Adrenal gland (tissue), 12 donors: ENCODE measurements around the gene CD247. TPM values are rescaled to one million over a fixed set of nuclear protein-coding genes. Genes with fewer than 3 reads are reported as not detected.

Experiments
- DNase-seq, 7 donors: peaks; one replicate each; pipeline ENCODE4 v3.0.0-alpha.2; 2019 to 2020
- H3K27ac ChIP-seq, 5 donors: fragments of 200-600 bp; sonication (generic) in 4 of 5; 1 replicate in 3 of 5; 2 replicates in 2 of 5; pipeline versions ENCODE4 v1.5.1 to v1.8.0; 2016 to 2020; ENCODE audit warnings: mild to moderate bottlenecking in 1 of 5
- H3K27me3 ChIP-seq: fragments of 200-600 bp; 2 replicates; pipeline ENCODE4 v1.8.0; 2021
- H3K36me3 ChIP-seq, 2 donors: fragments of 200-600 bp; replicated peaks in 1 of 2; 1 replicate in 1 of 2; 2 replicates in 1 of 2; pipeline versions ENCODE4 v1.5.1 to v1.8.0; 2018 to 2022
- H3K4me1 ChIP-seq, 2 donors: fragments of 200-600 bp; replicated peaks in 1 of 2; 1 replicate in 1 of 2; 2 replicates in 1 of 2; pipeline versions ENCODE4 v1.5.1 to v1.8.0; 2018 to 2021
- H3K4me3 ChIP-seq, 4 donors: fragments of 200-600 bp; sonication (generic) in 3 of 4; one replicate each; pipeline ENCODE4 v1.5.1; 2016 to 2018
- H3K9me3 ChIP-seq, 3 donors: fragments of 200-600 bp; sonication (generic) in 1 of 3; replicated peaks in 1 of 3; 1 replicate in 2 of 3; 2 replicates in 1 of 3; pipeline versions ENCODE4 v1.5.1 to v1.8.0; 2016 to 2021
- CTCF ChIP-seq, 6 experiments: fragments of 450-650 bp in 4 of 6; fragments of 200-600 bp in 2 of 6; sonication (generic) in 1 of 6; IDR thresholded peaks; 1 replicate in 5 of 6; 2 replicates in 1 of 6; pipeline versions ENCODE4 v1.5.1 to v1.8.0; 2016 to 2021; ENCODE audit warnings: antibody characterized with exemption in 6 of 6, mild to moderate bottlenecking in 2 of 6, moderate library complexity in 1 of 6
- POLR2A ChIP-seq, 2 donors: fragments of 450-650 bp; IDR thresholded peaks; one replicate each; pipeline ENCODE4 v1.6.1; 2017; ENCODE audit warnings: antibody characterized with exemption in 2 of 2, mild to moderate bottlenecking in 2 of 2, moderate library complexity in 1 of 2
- WGBS, 4 donors: extraction: QIAGEN DNeasy Blood & Tissue Kit in 2 of 4; methylation state at CpG; one replicate each; pipeline versions ENCODE4 v1.1.5 to v1.1.7; 2013 to 2017; 5-methylcytosine and 5-hydroxymethylcytosine counted together
- intact Hi-C, 2 donors: fragments of 100-400 bp; cut with DNase I; formaldehyde crosslinking; loops; one replicate each; pipeline versions ENCODE4 v1.14.1 to v1.15.0; 2022 to 2023
- polyA plus RNA-seq, 3 donors: library from polyadenylated mRNA; stranded (reverse); fragments of 200-250 nt in 2 of 3; fragments of 350-450 nt in 1 of 3; fragmentation: Illumina TruSeq in 1 of 3; extraction: RNeasy Lipid Tissue Mini Kit (QIAGEN cat#74804) in 1 of 3; gene quantifications; one replicate each; pipeline ENCODE4 v1.2.3, GENCODE V29; 2013 to 2014
- total RNA-seq, 9 donors: library from RNA; depleted of rRNA in 4 of 9; stranded (reverse); fragments of >200 nt in 4 of 9; fragments of 120-200 nt in 1 of 9; fragmentation: NEBNext Ultra II Directional in 1 of 9; extraction: Animal tissue kit (Norgen Biotek cat#: 25700) in 1 of 9; gene quantifications; one replicate each; pipeline versions ENCODE4 v1.1.0 to v1.2.4, GENCODE V29; 2013 to 2023
- donor health status: healthy with polysubstance abuse.
- donor health status: Bipolar disorder and iron deficiency.
- donor health status: DM: yes; HTN: yes; CAD: no.
- donor health status: DM: no; HTN: no; CAD: no.
- donor health status: DM: no; HTN: no; CAD: no.
- donor health status: DM: yes; HTN: yes; CAD: no.

CD247 gene
- total and polyA plus RNA-seq, 12 donors, result 0.26 to 2.3 (median 1.2) TPM; not detected in 1

- DNase-seq, result peak; percentile 33 to 68 (median 48)
- no peaks in the 10 kb centered on the region for H3K36me3 ChIP-seq
- peaks cover 8 to 11% of the 10 kb centered on the region in 2 donors for H3K4me1 ChIP-seq
- WGBS, 4 donors, result 8 to 14% (median 10%) methylated on average over 12 to 49 of the region's 49 CpGs
- H3K27me3 ChIP-seq, result no peaks in the 10 kb centered on the region
- H3K9me3 ChIP-seq, result no peaks in the 10 kb centered on the region
- peak in 2 of 6 experiments; percentile 13 to 28 for TF ChIP-seq CTCF (IDR thresholded peaks at IDR 0.05)
- no peak for TF ChIP-seq POLR2A (IDR thresholded peaks at IDR 0.05)
- H3K4me3 ChIP-seq, result peak overlapping the region in 2 of 4 donors; percentile 35 to 54
- intact Hi-C loops, result no loop called here
- no peak overlapping the region for H3K27ac ChIP-seq
Measured at GRCh38 chr1:167439301-167439988, 78.9 kb downstream of the CD247 start.

- 79 to 83% (median 82%) methylated on average over 16 to 17 of the region's 17 CpGs for WGBS, 4 donors
- no peak for DNase-seq
Measured at GRCh38 chr1:167438171-167439138, 79.9 kb downstream of the CD247 start.

GRCh38 chr1:167435484-167435883, 82.8 kb downstream of the CD247 start:
- H3K4me1 ChIP-seq, result peaks cover 8 to 16% of the 10 kb centered on the region in 2 donors
- 86 to 97% (median 92%) methylated on average over 4 of the region's 4 CpGs for WGBS, 4 donors
- DNase-seq, result no peak

More at GRCh38 chr1:167438171-167439138, 79.9 kb downstream of the CD247 start:
- no peaks in the 10 kb centered on the region for H3K9me3 ChIP-seq
- no peak overlapping the region for H3K27ac ChIP-seq
- H3K4me3 ChIP-seq, result no peak overlapping the region
- no peaks in the 10 kb centered on the region for H3K27me3 ChIP-seq
- intact Hi-C loops, result no loop called here
- peaks cover 8 to 11% of the 10 kb centered on the region in 2 donors for H3K4me1 ChIP-seq
- no peak for TF ChIP-seq CTCF (IDR thresholded peaks at IDR 0.05)
- TF ChIP-seq POLR2A (IDR thresholded peaks at IDR 0.05), result no peak
- no peaks in the 10 kb centered on the region for H3K36me3 ChIP-seq

More at GRCh38 chr1:167435484-167435883, 82.8 kb downstream of the CD247 start:
- Histone ChIP-seq H3K36me3 (no peaks in the 10 kb centered on the region), H3K27me3 (no peaks in the 10 kb centered on the region), H3K4me3 (no peak overlapping the region), H3K27ac (no peak overlapping the region), H3K9me3 (no peaks in the 10 kb centered on the region)
- intact Hi-C loops, result no loop called here
- TF ChIP-seq CTCF (IDR thresholded peaks at IDR 0.05), result no peak
- TF ChIP-seq POLR2A (IDR thresholded peaks at IDR 0.05), result no peak
